COLO829 (cell line): ENCODE results near the gene OTOA.
A peak's percentile ranks its signal among the peaks of the same experiment; 100 is the strongest.
"Not testable (repeated sequence)": the region's sequence is repeated elsewhere in the genome, so short reads cannot be mapped to it uniquely, and the experiment has no call there.

Experiments
- DNase-seq: peaks from one replicate; pipeline ENCODE4 v3.0.0; 2012; ENCODE audit warnings: low spot score

Gene OTOA

GRCh38 chr16:21680714-21681113 lies 16.9 kb downstream of the OTOA start:
- not testable (repeated sequence) for DNase-seq

- no peak for DNase-seq
Measured at GRCh38 chr16:21683184-21683583, 19.4 kb downstream of the OTOA start.

- DNase-seq: peak; percentile 35
Measured at GRCh38 chr16:21684199-21684598, 20.4 kb downstream of the OTOA start.

GRCh38 chr16:21685034-21685455 lies 21.3 kb downstream of the OTOA start:
- DNase-seq: no peak

- DNase-seq: no peak
Measured at GRCh38 chr16:21689107-21689506, 25.3 kb downstream of the OTOA start.

GRCh38 chr16:21690967-21691366 lies 27.2 kb downstream of the OTOA start:
- DNase-seq: not testable (repeated sequence)

GRCh38 chr16:21694609-21695008 lies 30.8 kb downstream of the OTOA start:
- DNase-seq: no peak

GRCh38 chr16:21697032-21697431 lies 33.3 kb downstream of the OTOA start:
- no peak for DNase-seq

- no peak for DNase-seq
Measured at GRCh38 chr16:21698169-21699032, 34.6 kb downstream of the OTOA start.

- DNase-seq: no peak
Measured at GRCh38 chr16:21701271-21701670, 37.5 kb downstream of the OTOA start.

GRCh38 chr16:21702276-21702675 lies 38.5 kb downstream of the OTOA start:
- DNase-seq: no peak

- DNase-seq: no peak
Measured at GRCh38 chr16:21703156-21703555, 39.4 kb downstream of the OTOA start.

- DNase-seq: peak; percentile 23
Measured at GRCh38 chr16:21703589-21704174, 39.9 kb downstream of the OTOA start.

- no peak for DNase-seq
Measured at GRCh38 chr16:21704266-21704665, 40.5 kb downstream of the OTOA start.

GRCh38 chr16:21704733-21705132 lies 41.0 kb downstream of the OTOA start:
- DNase-seq: no peak

- DNase-seq: peak; percentile 70
Measured at GRCh38 chr16:21708533-21709115, 44.9 kb downstream of the OTOA start.

GRCh38 chr16:21710938-21711337 lies 47.2 kb downstream of the OTOA start:
- DNase-seq: no peak

- DNase-seq: no peak
Measured at GRCh38 chr16:21713549-21714368, 50.0 kb downstream of the OTOA start.

- DNase-seq: not testable (repeated sequence)
Measured at GRCh38 chr16:21714369-21714618, 50.5 kb downstream of the OTOA start.

- DNase-seq: no peak
Measured at GRCh38 chr16:21717608-21718007, 53.8 kb downstream of the OTOA start.

GRCh38 chr16:21719283-21719682 lies 55.5 kb downstream of the OTOA start:
- DNase-seq: no peak

GRCh38 chr16:21720533-21720932 lies 56.8 kb downstream of the OTOA start:
- no peak for DNase-seq
